Activated T-cell treated with anti-CD3 and anti-CD28 coated beads, Interleukin-2, amount 50 U/mL, for 4 hours (primary cell): ENCODE data around the gene TRPM8. TPM values are rescaled to one million over a fixed set of nuclear protein-coding genes. Genes with fewer than 3 reads are reported as not detected.
A peak's percentile ranks its signal among the peaks of the same experiment; 100 is the strongest.

ENCODE experiments used
- ATAC-seq, 2 donors: fragments of 200-7000 bp; cut with Tn5 transposase; one replicate each; pipeline ENCODE4 v1.10.0; 2021
- DNase-seq: peaks from one replicate; pipeline ENCODE4 v3.0.0-alpha.2; 2020
- H3K27me3 Mint-ChIP-seq: one replicate; pipeline ENCODE4 v1.8.0; 2021; ENCODE audit warnings: low read depth, mixed read lengths
- H3K36me3 Mint-ChIP-seq: one replicate; pipeline ENCODE4 v1.8.0; 2022; ENCODE audit warnings: mixed read lengths; ENCODE audit not compliant: insufficient read depth
- H3K4me1 Mint-ChIP-seq: one replicate; pipeline ENCODE4 v1.8.0; 2021; ENCODE audit warnings: low read depth, mixed read lengths
- H3K4me3 Mint-ChIP-seq: one replicate; pipeline ENCODE4 v1.8.0; 2021; ENCODE audit warnings: mild to moderate bottlenecking, moderate library complexity, mixed read lengths
- H3K9me3 Mint-ChIP-seq: one replicate; pipeline ENCODE4 v1.8.0; 2021; ENCODE audit warnings: mixed read lengths
- total RNA-seq, 3 donors: library from RNA; stranded (reverse); gene quantifications; one replicate each; pipeline ENCODE4 v1.2.1, GENCODE V29; 2021

The TRPM8 gene
- total RNA-seq, 3 donors from 2014 or later: 0.11 TPM; not detected in 2

- DNase-seq (no peak), ATAC-seq (peak; percentile 57 to 62)
- no peaks in the 10 kb centered on the region for H3K36me3 Mint-ChIP-seq
- no peaks in the 10 kb centered on the region for H3K9me3 Mint-ChIP-seq
- H3K27me3 Mint-ChIP-seq: no peaks in the 10 kb centered on the region
- peaks cover 22% of the 10 kb centered on the region for H3K4me1 Mint-ChIP-seq
- no peak overlapping the region for H3K4me3 Mint-ChIP-seq
Measured at GRCh38 chr2:233974530-233975071, 57.4 kb downstream of the TRPM8 start.

DNA sequence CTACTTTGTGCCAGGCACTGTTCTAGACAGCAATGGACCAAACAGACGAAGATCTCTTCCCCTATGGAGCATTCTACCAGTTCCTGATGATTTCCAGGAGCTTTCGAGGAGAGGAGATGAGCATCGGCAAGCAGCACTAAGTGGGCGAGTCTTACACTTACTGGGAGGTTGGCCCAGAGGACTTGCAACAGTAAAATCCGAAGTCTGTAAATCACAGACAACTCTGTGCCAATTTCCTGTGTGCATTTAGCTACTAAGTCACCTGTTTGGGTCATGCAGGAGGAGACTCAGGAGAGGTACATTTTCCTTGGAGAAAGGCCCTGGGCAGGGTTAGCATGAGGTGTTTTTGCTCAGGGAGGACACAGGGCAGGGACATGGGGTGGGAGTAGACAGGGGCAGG lies 58.9 kb downstream of the TRPM8 start:
- no peak for ATAC-seq
- no peaks in the 10 kb centered on the region for H3K36me3 Mint-ChIP-seq
- no peaks in the 10 kb centered on the region for H3K9me3 Mint-ChIP-seq
- no peak overlapping the region for H3K4me3 Mint-ChIP-seq
- DNase-seq: no peak
- peaks cover 23% of the 10 kb centered on the region for H3K4me1 Mint-ChIP-seq
- no peaks in the 10 kb centered on the region for H3K27me3 Mint-ChIP-seq

DNA sequence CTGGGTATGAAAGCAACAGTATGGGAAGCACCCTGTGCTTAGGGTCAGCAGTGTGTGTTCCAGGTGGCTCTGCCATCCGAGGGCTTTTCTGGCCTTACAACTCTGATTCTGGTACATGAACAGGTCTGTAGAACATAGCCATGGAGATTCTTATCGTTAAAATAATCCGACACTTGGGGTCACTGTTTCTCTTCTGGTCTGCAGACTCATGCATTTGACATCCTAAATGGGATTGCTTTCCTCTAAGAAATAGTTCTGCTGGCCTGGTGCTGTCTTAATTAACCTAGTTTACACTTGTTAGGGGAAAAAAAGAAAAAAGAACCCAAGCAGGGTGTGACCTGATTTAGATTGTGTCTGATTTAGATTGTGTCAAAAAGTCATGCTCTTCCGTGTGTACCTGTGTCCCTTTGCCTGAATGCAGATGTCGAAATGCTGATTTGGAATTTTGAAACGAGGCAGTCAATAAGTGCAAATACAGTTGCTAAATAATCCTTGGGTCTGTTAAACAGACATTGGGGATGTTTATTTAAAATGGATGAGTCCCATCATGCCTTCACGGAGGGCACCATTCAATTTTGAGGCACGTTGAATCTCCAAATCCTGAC lies 59.6 kb downstream of the TRPM8 start:
- no peaks in the 10 kb centered on the region for H3K36me3 Mint-ChIP-seq
- H3K4me3 Mint-ChIP-seq: no peak overlapping the region
- ATAC-seq (peak in 1 of 2 donors; percentile 47), DNase-seq (no peak)
- H3K9me3 Mint-ChIP-seq: no peaks in the 10 kb centered on the region
- H3K4me1 Mint-ChIP-seq: peaks cover 23% of the 10 kb centered on the region
- H3K27me3 Mint-ChIP-seq: no peaks in the 10 kb centered on the region

DNA sequence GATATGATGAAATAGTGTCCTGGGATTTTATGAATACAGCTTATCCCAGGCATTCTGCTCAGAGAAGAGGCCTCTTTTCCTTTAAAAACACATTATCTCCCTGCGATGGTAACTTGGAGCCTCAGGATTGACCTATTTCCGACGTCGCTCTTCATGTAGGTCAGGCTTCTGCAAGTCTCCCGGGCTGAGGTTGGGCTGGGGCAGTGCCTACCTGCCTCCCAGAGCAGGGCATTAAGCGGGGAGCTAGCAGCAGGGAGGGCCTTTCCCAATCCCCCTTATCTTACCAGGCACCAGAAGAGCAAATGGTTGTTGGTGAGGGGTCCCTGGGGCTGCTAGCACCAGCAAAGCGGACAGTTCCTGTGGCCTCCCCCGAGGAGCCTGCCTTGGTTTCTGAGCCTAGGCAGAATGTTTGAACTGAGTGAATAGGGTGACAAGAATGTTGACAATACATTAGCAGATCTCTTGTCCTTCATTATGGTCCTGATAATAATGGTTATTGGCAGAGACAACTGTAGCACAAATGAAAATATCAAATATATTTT lies 60.2 kb downstream of the TRPM8 start:
- no peak overlapping the region for H3K4me3 Mint-ChIP-seq
- no peak for ATAC-seq
- H3K9me3 Mint-ChIP-seq: no peaks in the 10 kb centered on the region
- no peaks in the 10 kb centered on the region for H3K27me3 Mint-ChIP-seq
- no peaks in the 10 kb centered on the region for H3K36me3 Mint-ChIP-seq
- DNase-seq: no peak
- peaks cover 23% of the 10 kb centered on the region for H3K4me1 Mint-ChIP-seq

GRCh38 chr2:233979748-233980147 lies 62.6 kb downstream of the TRPM8 start:
- H3K36me3 Mint-ChIP-seq: no peaks in the 10 kb centered on the region
- peak in 1 of 2 donors; percentile 35 for ATAC-seq

DNA sequence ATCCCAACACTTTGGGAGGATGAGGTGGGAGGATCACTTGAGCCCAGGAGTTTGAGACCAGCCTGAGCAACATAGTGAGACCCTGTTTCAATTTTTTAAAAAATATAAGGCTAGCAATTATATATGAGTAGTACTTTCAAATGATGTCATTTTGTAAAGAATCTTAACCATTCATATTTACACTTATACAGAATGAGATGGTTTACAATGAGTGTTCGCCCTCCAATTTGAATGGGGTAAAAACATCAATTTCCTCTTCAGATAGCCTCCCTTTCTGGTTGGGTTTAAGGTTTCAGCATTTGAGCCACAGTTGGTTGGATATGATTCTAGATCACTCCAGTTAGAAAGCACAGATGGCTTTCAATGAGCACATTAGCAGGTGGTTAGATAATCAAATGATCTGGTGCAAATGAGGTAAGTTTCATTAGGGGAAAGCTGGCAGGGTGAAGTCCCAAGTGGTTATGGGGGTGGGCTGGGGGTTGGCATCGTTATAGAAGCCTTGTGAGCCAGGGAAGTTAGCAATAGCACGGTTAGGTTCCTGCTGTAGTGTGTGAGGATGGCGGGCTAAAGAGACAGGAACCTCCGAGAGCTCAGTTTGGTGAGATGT lies 63.9 kb downstream of the TRPM8 start:
- H3K4me1 Mint-ChIP-seq: peaks cover 23% of the 10 kb centered on the region

More at GRCh38 chr2:233979748-233980147, 62.6 kb downstream of the TRPM8 start:
- Mint-ChIP-seq H3K27me3 (no peaks in the 10 kb centered on the region), H3K4me3 (no peak overlapping the region), H3K9me3 (no peaks in the 10 kb centered on the region), H3K4me1 (peaks cover 23% of the 10 kb centered on the region)
- DNase-seq: no peak

GRCh38 chr2:233981574-233982420 lies 64.6 kb downstream of the TRPM8 start:
- Mint-ChIP-seq H3K36me3 (no peaks in the 10 kb centered on the region), H3K4me3 (no peak overlapping the region), H3K27me3 (no peaks in the 10 kb centered on the region), H3K9me3 (peaks cover 3% of the 10 kb centered on the region), H3K4me1 (peaks cover 20% of the 10 kb centered on the region)
- ATAC-seq: no peak
- DNase-seq: no peak

More for the DNA sequence above, 63.9 kb downstream of the TRPM8 start:
- Mint-ChIP-seq H3K4me3 (no peak overlapping the region), H3K9me3 (peaks cover 3% of the 10 kb centered on the region), H3K27me3 (no peaks in the 10 kb centered on the region), H3K36me3 (no peaks in the 10 kb centered on the region)
- DNase-seq (no peak), ATAC-seq (no peak)

DNA sequence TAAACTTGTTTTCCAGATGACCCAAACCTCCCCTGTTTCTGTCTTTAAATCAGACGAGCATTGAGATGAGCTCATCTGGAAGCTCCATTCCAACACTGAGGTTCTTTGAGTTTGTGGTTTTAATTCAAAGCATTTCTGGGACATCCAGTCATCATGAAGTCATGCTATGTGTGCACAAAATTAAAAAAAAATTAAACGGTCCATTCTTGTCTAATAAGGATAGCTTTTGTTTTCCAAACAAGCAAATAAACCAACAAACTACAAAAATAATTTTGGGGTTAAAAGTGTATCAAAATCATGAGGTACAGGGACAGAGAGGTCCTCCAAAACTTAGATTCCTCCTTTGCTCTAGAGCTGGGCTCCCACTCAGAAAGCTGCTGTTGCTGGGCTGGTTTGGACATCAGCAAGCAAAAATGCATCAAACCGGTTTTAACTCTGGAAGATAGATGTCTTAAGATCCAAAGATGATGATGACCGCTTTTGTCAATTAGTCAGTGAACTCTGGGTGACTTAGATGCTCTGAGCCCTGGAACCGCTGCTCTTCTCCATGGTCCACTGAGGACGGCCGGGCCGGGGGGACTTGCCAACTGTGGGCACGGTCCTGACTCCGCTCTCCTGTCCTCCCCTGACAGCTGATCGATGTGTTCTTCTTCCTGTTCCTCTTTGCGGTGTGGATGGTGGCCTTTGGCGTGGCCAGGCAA lies 65.4 kb downstream of the TRPM8 start:
- H3K36me3 Mint-ChIP-seq: no peaks in the 10 kb centered on the region
- H3K4me1 Mint-ChIP-seq: peaks cover 12% of the 10 kb centered on the region
- DNase-seq: no peak
- H3K4me3 Mint-ChIP-seq: no peak overlapping the region
- ATAC-seq: no peak
- H3K9me3 Mint-ChIP-seq: peaks cover 3% of the 10 kb centered on the region
- H3K27me3 Mint-ChIP-seq: no peaks in the 10 kb centered on the region

DNA sequence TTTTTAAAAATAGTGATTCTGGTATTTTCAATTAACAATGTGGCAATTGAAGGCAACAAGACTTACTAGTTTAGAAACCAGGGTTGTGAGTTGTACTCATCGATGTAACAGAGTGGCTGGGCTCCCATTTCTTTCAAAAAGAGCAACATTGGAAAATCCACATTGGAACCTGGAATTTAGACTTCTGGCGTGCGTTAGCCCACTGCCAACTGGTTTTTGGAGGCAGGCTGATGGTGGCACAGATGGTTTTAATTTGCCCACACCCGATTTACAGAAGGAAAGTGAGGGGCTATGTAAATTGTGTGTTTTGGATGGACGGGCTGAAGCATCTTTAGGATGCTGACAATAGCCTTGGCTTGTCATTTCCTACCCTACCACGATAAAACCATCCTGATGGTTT lies 66.3 kb downstream of the TRPM8 start:
- H3K9me3 Mint-ChIP-seq: peaks cover 10% of the 10 kb centered on the region
- H3K27me3 Mint-ChIP-seq: no peaks in the 10 kb centered on the region
- DNase-seq: no peak
- no peak for ATAC-seq
- no peak overlapping the region for H3K4me3 Mint-ChIP-seq
- peaks cover 6% of the 10 kb centered on the region for H3K36me3 Mint-ChIP-seq
- H3K4me1 Mint-ChIP-seq: peaks cover 10% of the 10 kb centered on the region

DNA sequence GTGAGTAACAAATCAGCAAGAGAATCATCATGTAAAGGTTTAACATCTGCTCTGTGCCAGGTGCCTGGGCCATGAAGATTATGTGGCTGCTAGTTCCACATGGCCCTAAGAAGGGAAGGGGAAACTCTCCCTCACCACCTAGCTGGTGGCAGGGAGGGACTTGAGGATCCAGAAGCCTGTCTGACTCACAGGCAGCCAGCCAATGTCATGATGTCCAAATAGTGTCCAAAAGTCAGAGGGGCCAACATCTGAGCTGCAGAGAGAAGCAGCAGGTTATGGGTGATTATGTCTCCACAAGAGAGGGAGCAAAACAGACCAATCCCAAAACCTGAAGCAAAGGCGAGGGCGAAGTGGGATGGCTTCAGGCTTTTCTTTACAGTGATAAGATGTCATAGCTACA lies 71.4 kb downstream of the TRPM8 start:
- H3K9me3 Mint-ChIP-seq: peaks cover 26% of the 10 kb centered on the region
- DNase-seq: no peak
- H3K4me3 Mint-ChIP-seq: no peak overlapping the region
- no peak for ATAC-seq
- H3K36me3 Mint-ChIP-seq: peaks cover 10% of the 10 kb centered on the region
- H3K27me3 Mint-ChIP-seq: no peaks in the 10 kb centered on the region
- peaks cover 46% of the 10 kb centered on the region for H3K4me1 Mint-ChIP-seq

- Mint-ChIP-seq H3K4me3 (no peak overlapping the region), H3K36me3 (peaks cover 10% of the 10 kb centered on the region), H3K4me1 (peaks cover 50% of the 10 kb centered on the region), H3K9me3 (peaks cover 26% of the 10 kb centered on the region), H3K27me3 (no peaks in the 10 kb centered on the region)
- ATAC-seq (no peak), DNase-seq (no peak)
Measured at GRCh38 chr2:233989221-233989858, 72.2 kb downstream of the TRPM8 start.

DNA sequence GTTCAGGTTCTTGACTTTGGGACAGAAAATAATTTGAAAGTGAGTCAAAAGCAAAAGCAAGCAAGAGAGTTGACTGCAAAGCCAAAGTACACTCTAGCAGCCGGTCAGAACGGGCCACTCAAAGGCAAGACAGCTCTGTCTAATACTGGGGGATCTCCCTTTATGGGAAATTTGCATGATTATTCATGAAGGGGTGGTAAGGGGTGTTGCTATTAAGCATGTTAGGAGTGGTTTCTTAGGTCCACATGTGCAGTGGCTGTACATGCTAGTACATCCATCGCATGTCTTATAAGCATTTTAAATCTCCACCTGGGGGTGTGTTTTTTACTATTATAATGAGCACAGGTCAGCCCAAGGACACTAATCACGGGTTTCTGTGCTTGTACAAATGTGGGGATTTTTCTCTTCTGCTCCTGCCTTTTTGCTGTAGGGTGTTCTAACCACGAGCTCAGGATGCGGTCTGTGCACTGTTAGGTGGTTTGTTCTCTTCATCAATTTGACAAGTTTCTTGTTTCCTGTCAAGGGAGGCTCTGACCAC lies 73.2 kb downstream of the TRPM8 start:
- Mint-ChIP-seq H3K4me3 (peak overlapping the region; percentile 38), H3K4me1 (peaks cover 52% of the 10 kb centered on the region), H3K27me3 (no peaks in the 10 kb centered on the region), H3K36me3 (peaks cover 10% of the 10 kb centered on the region), H3K9me3 (peaks cover 22% of the 10 kb centered on the region)
- ATAC-seq: peak; percentile 80 to 88
- DNase-seq: peak; percentile 21

DNA sequence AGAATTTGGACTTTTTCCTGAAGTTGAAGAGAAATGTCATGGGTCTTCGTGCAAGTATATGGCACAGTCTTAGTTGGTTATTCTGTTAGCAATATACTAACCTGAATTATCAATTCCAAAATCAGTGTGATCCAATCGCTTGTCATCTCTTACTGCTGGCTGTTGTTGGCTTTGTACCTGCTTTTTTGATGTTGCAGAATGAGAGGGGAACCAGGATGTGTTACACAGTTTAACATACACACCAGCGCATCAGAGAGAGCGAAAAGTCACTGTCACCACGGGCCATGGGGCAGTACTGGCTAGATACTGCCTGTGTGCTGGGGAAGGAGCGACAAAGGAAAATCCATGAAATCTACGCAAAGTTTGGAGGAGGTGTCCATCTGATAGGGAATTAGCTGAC lies 74.0 kb downstream of the TRPM8 start:
- ATAC-seq (peak in 1 of 2 donors; percentile 38), DNase-seq (no peak)
- Mint-ChIP-seq H3K27me3 (no peaks in the 10 kb centered on the region), H3K36me3 (peaks cover 10% of the 10 kb centered on the region), H3K4me1 (peaks cover 54% of the 10 kb centered on the region), H3K4me3 (no peak overlapping the region), H3K9me3 (peaks cover 22% of the 10 kb centered on the region)
